ENCODE results near the gene RPN2. TPM values are rescaled to one million over a fixed set of nuclear protein-coding genes. Genes with fewer than 3 reads are reported as not detected.

RPN2 gene
- total and polyA plus RNA-seq, 2 of the 13 experiments (the other 11 are each of a cell fraction or from before 2014, with no cell fraction given): 587 to 1,818 TPM

DNA sequence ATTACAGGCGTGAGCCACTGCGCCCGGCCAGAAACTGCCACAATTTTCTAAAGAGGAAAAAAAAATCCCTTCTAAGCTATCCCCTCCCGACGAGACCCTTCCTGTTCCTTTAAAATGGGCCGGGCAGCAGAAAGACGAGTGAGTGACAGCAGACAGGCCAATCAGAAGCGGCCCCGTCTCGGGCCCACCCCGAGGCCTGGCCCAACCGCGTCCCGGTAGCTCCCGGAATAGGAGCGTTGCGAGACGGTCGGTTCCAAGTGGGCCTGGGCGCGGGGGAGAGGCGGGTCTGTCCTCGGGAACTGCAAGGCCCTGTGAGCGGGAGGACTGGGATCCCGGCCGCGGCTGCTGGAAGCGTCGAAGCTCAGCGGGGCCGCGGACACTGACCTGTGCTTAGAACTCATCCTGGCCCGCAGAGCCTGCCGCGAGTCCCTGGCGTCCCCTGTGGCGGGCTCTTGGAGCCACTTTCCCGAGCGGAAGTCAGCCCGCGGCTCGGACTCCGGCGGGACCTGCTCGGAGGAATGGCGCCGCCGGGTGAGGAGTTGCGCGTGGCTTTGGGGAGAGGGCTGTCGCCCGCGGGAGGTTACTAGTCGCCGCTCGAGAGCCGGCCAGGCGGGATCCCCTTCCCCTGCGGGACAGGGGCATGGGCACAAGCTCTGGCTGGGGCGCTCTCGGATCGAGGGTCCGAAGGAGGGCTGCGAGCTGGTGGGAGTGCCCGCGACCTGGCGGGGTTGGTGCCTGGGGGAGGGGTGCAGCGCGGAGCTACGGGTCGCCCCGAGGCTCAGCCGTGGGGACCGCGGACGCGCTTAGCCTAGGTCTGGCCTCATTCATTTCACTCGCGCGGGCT is at the start of gene RPN2, which contains the start of gene MROH8 (continued):
- TF ChIP-seq, protein P1, sequence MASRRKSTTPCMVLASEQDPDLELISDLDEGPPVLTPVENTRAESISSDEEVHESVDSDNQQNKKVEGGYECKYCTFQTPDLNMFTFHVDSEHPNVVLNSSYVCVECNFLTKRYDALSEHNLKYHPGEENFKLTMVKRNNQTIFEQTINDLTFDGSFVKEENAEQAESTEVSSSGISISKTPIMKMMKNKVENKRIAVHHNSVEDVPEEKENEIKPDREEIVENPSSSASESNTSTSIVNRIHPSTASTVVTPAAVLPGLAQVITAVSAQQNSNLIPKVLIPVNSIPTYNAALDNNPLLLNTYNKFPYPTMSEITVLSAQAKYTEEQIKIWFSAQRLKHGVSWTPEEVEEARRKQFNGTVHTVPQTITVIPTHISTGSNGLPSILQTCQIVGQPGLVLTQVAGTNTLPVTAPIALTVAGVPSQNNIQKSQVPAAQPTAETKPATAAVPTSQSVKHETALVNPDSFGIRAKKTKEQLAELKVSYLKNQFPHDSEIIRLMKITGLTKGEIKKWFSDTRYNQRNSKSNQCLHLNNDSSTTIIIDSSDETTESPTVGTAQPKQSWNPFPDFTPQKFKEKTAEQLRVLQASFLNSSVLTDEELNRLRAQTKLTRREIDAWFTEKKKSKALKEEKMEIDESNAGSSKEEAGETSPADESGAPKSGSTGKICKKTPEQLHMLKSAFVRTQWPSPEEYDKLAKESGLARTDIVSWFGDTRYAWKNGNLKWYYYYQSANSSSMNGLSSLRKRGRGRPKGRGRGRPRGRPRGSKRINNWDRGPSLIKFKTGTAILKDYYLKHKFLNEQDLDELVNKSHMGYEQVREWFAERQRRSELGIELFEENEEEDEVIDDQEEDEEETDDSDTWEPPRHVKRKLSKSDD (CRISPR knock-in tag; IDR thresholded peaks at IDR 0.05; ENCODE audit: low read depth): peak; percentile 68
- TF ChIP-seq GATAD2A (CRISPR knock-in tag; IDR thresholded peaks at IDR 0.05) (peak; percentile 44), PHB2 (IDR thresholded peaks at IDR 0.05; ENCODE audit: partially characterized antibody) (no peak), MIER3 (CRISPR knock-in tag; IDR thresholded peaks at IDR 0.05; ENCODE audit: borderline replicate concordance) (no peak; the same call in 1 of the 2 replicates), ZNF354B (CRISPR knock-in tag; IDR thresholded peaks at IDR 0.05) (peak; percentile 84; the same call in 1 of the 2 replicates), STAT5B (CRISPR knock-in tag; IDR thresholded peaks at IDR 0.05) (peak; percentile 69; the same call in 1 of the 2 replicates), DPF2 (CRISPR knock-in tag; IDR thresholded peaks at IDR 0.05; ENCODE audit: borderline replicate concordance, low read depth) (no peak), ZNF547 (CRISPR knock-in tag; IDR thresholded peaks at IDR 0.05) (peak; percentile 91), GLI4 (CRISPR knock-in tag; IDR thresholded peaks at IDR 0.05; ENCODE audit: borderline replicate concordance) (0 out of 2 replicates have a peak, but pooled peaks have one; percentile 53), ZNF33A (CRISPR knock-in tag; IDR thresholded peaks at IDR 0.05; ENCODE audit: borderline replicate concordance) (no peak), IRX3 (CRISPR knock-in tag; IDR thresholded peaks at IDR 0.05; ENCODE audit: borderline replicate concordance, low read depth) (peak; percentile 84; the same call in 1 of the 2 replicates)
- TF ChIP-seq, protein P2, sequence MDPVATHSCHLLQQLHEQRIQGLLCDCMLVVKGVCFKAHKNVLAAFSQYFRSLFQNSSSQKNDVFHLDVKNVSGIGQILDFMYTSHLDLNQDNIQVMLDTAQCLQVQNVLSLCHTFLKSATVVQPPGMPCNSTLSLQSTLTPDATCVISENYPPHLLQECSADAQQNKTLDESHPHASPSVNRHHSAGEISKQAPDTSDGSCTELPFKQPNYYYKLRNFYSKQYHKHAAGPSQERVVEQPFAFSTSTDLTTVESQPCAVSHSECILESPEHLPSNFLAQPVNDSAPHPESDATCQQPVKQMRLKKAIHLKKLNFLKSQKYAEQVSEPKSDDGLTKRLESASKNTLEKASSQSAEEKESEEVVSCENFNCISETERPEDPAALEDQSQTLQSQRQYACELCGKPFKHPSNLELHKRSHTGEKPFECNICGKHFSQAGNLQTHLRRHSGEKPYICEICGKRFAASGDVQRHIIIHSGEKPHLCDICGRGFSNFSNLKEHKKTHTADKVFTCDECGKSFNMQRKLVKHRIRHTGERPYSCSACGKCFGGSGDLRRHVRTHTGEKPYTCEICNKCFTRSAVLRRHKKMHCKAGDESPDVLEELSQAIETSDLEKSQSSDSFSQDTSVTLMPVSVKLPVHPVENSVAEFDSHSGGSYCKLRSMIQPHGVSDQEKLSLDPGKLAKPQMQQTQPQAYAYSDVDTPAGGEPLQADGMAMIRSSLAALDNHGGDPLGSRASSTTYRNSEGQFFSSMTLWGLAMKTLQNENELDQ (CRISPR knock-in tag; IDR thresholded peaks at IDR 0.05; ENCODE audit: borderline replicate concordance): no peak
- TF ChIP-seq, protein P3, sequence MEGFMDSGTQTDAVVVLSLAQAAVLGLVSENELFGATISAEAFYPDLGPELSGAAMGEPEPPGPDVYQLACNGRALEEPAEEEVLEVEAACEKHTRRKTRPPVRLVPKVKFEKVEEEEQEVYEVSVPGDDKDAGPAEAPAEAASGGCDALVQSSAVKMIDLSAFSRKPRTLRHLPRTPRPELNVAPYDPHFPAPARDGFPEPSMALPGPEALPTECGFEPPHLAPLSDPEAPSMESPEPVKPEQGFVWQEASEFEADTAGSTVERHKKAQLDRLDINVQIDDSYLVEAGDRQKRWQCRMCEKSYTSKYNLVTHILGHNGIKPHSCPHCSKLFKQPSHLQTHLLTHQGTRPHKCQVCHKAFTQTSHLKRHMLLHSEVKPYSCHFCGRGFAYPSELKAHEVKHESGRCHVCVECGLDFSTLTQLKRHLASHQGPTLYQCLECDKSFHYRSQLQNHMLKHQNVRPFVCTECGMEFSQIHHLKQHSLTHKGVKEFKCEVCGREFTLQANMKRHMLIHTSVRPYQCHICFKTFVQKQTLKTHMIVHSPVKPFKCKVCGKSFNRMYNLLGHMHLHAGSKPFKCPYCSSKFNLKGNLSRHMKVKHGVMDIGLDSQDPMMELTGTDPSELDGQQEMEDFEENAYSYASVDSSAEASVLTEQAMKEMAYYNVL (CRISPR knock-in tag; IDR thresholded peaks at IDR 0.05; ENCODE audit: borderline replicate concordance): 0 out of 2 replicates have a peak, but pooled peaks have one; percentile 45
- TF ChIP-seq, protein P4, sequence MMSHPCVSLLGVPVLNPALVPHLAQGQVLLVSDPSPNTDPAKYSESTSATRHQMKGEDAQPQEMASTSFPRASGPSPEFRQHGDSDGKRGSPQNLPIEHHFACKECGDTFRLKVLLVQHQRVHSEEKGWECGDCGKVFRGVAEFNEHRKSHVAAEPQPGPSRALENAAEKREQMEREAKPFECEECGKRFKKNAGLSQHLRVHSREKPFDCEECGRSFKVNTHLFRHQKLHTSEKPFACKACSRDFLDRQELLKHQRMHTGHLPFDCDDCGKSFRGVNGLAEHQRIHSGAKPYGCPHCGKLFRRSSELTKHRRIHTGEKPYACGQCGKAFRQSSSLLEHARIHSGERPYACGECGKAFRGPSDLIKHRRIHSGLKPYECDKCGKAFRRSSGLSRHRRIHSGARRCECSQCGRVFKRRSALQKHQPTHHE (CRISPR knock-in tag; IDR thresholded peaks at IDR 0.05; ENCODE audit: borderline replicate concordance): peak; percentile 71

Data from HepG2 (cell line).